RWPE1 (cell line): ENCODE measurements around the gene WDR48.

Experiments used
- CTCF ChIA-PET: fragments of 350-600 bp; sonication (Branson Sonifier 250); formaldehyde crosslinking; extraction: SDS; loops from one replicate; lab custom pipeline; 2021; lab: Yijun Ruan, JAX
- POLR2A ChIA-PET: fragments of 400-600 bp; formaldehyde crosslinking; extraction: SDS; loops from one replicate; lab custom pipeline; 2020; ENCODE audit warnings: antibody characterized with exemption; ENCODE audit not compliant: low non-redundant PET; lab: Yijun Ruan, JAX
- DNase-seq: peaks from one replicate; pipeline ENCODE4 v3.0.0; 2012; ENCODE audit warnings: low spot score
- H3K27ac ChIP-seq: fragments of 450-650 bp; 2 replicates; pipeline ENCODE4 v1.5.1; 2017
- TF ChIP-seq, protein P1 (sequence below): fragments of 450-650 bp; conservative IDR thresholded peaks from 2 replicates; pipeline ENCODE4 v1.5.1; 2017; ENCODE audit warnings: low read depth, mild to moderate bottlenecking

Gene WDR48

DNA sequence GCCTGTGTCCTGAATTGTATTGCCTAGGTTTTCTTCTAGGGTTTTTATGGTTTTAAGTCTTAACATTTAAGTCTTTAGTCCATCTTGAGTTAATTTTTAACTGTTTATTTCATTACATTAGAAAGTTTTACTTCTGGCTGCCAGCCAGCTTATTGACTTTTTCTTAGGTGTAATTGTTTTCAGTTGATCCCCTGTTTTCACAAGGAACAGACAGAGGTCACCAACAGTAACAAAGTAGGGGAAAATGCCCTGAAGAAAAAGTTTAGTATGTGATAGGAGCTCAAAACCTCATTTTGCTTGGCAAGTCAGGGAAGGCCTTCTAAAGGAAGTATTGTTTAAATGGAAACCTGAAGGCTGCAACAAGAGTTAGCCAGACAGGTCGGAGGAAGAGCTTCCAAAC, 10.4 kb downstream of the WDR48 start:
- POLR2A ChIA-PET, result no interaction called here
- TF ChIP-seq, protein P1, sequence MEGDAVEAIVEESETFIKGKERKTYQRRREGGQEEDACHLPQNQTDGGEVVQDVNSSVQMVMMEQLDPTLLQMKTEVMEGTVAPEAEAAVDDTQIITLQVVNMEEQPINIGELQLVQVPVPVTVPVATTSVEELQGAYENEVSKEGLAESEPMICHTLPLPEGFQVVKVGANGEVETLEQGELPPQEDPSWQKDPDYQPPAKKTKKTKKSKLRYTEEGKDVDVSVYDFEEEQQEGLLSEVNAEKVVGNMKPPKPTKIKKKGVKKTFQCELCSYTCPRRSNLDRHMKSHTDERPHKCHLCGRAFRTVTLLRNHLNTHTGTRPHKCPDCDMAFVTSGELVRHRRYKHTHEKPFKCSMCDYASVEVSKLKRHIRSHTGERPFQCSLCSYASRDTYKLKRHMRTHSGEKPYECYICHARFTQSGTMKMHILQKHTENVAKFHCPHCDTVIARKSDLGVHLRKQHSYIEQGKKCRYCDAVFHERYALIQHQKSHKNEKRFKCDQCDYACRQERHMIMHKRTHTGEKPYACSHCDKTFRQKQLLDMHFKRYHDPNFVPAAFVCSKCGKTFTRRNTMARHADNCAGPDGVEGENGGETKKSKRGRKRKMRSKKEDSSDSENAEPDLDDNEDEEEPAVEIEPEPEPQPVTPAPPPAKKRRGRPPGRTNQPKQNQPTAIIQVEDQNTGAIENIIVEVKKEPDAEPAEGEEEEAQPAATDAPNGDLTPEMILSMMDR, result no peak
- no peak for DNase-seq
- no peak overlapping the region for H3K27ac ChIP-seq
- CTCF ChIA-PET, result no interaction called here

DNA sequence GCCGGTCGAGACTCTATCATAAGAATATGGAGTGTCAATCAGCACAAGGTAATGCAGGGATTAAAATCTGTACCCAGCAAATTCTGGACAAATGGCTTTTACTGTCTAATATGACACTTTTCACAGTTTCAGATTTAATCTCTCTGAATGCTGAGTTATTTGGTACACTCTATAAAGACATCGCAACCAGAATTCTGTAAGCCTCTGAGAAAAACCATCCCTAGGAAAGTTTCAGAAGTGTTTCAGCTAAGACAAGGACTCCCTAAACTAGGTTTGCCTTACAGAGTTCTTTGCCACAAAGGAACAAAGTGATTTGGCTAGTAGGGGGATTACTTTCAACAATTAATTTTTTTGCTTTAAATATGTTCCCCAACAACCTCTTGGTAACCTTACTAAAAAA, 11.3 kb downstream of the WDR48 start:
- no peak overlapping the region for H3K27ac ChIP-seq
- TF ChIP-seq, protein P1, result no peak
- DNase-seq, result no peak
- ChIA-PET CTCF (no interaction called here), POLR2A (no interaction called here)

- no peak overlapping the region for H3K27ac ChIP-seq
- no peak for DNase-seq
- POLR2A ChIA-PET, result interaction anchor here (0.6 kb wide), 1 partner anchor 335 kb away, joined by 4 read pairs; no protein-coding TSS in a partner anchor
- CTCF ChIA-PET, result interaction anchor here (0.5 to 0.6 kb wide), 2 partner anchors 211 to 526 kb away, joined by 3 to 4 read pairs; no protein-coding TSS in a partner anchor
- TF ChIP-seq, protein P1, result no peak
These were observed 12.8 kb downstream of the WDR48 start for GRCh38 chr3:39064646-39065045.

DNA sequence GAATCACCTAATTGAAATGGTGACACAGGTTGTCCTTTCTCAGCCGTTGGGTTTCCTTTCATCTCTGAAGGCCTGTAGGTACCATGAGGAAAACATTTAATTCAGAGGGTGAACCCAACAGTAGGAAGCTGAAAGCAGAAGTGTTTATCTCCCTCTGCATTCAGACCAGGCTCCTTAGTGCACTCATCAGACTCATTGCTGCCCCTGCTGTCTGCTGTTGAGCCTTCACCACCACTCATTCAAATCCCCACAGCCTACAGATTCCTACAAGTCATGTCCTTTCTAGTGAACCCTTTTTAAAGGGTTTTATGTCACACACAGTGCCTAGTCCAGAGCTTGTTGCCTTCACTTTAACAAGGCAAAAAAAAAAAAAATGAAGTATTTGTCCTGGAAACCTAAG, 13.4 kb downstream of the WDR48 start:
- H3K27ac ChIP-seq, result no peak overlapping the region
- POLR2A ChIA-PET, result interaction anchor here (0.6 kb wide), 1 partner anchor 334 kb away, joined by 4 read pairs; no protein-coding TSS in a partner anchor
- TF ChIP-seq, protein P1, result 0 out of 2 replicates have a peak, but pooled peaks have one; percentile 15
- CTCF ChIA-PET, result interaction anchor here (0.5 to 0.6 kb wide), 4 partner anchors 23 to 1522 kb away, joined by 3 to 5 read pairs (median 4); no protein-coding TSS in a partner anchor
- peak; percentile 1 for DNase-seq

DNA sequence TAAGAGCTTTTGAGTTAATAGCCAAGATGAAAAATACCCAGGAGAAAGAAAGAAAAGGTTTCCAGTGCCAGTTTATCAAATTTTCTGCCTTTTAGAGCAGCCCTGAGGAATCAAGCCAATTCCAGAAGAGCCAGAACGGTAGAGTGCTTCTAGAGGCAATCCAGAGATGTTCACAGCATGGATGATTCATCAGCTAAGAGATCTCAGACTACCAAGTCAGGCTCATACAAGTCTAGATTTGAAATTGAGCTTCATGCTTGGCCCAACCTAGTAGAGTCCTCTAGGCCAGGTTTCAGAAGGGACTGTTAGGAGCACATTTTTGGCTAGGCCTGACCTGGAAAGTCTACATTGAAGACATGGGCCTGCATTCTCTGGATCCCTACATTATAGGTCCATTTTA, 15.5 kb downstream of the WDR48 start:
- CTCF ChIA-PET, result no interaction called here
- H3K27ac ChIP-seq, result no peak overlapping the region
- peak; percentile 6 for DNase-seq
- POLR2A ChIA-PET, result no interaction called here
- TF ChIP-seq, protein P1, result no peak

GRCh38 chr3:39068556-39068955, 16.7 kb downstream of the WDR48 start:
- ChIA-PET POLR2A (no interaction called here), CTCF (interaction anchor here (0.7 to 0.9 kb wide), 2 partner anchors 31 to 335 kb away, joined by 3 to 4 read pairs; no protein-coding TSS in a partner anchor)
- DNase-seq, result no peak
- H3K27ac ChIP-seq, result no peak overlapping the region
- TF ChIP-seq, protein P1, result no peak
